Mesenchymal stem cell (in vitro differentiated cells and primary cell): ENCODE measurements around the gene RAB7B.

Experiments used
- DNase-seq: peaks from one replicate; pipeline ENCODE4 v3.0.0-alpha.2; 2013
- H2AFZ ChIP-seq: one replicate; pipeline ENCODE4 v1.6.1; 2013; ENCODE audit warnings: low read depth, mild to moderate bottlenecking, control low read depth, inconsistent platforms, low read length, moderate library complexity
- H2AK5ac ChIP-seq: 2 replicates; pipeline ENCODE4 v1.6.1; 2013; ENCODE audit warnings: low read length, moderate library complexity, mild to moderate bottlenecking, inconsistent platforms; ENCODE audit not compliant: severe bottlenecking
- H2BK120ac ChIP-seq: one replicate; pipeline ENCODE4 v1.6.1; 2013; ENCODE audit warnings: low read depth, mild to moderate bottlenecking, inconsistent platforms, low read length, moderate library complexity
- H2BK12ac ChIP-seq, 2 experiments: one replicate each; pipeline ENCODE4 v1.6.1; 2013; ENCODE audit warnings: inconsistent platforms in 2 of 2, low read length in 2 of 2, mild to moderate bottlenecking in 2 of 2, moderate library complexity in 2 of 2, control low read depth in 1 of 2
- H2BK15ac ChIP-seq: one replicate; pipeline ENCODE4 v1.6.1; 2013; ENCODE audit warnings: mild to moderate bottlenecking, low read depth, inconsistent platforms; ENCODE audit not compliant: poor library complexity, severe bottlenecking
- H2BK5ac ChIP-seq: 2 replicates; pipeline ENCODE4 v1.6.1; 2013; ENCODE audit warnings: low read depth, mild to moderate bottlenecking, low read length, control low read depth, inconsistent platforms; ENCODE audit not compliant: poor library complexity, severe bottlenecking
- H3K14ac ChIP-seq, 2 experiments: one replicate each; pipeline ENCODE4 v1.6.1; 2013; ENCODE audit warnings: inconsistent platforms in 2 of 2, low read length in 2 of 2, control low read depth in 1 of 2, mild to moderate bottlenecking in 1 of 2, moderate library complexity in 1 of 2
- H3K18ac ChIP-seq, 2 experiments: one replicate each; pipeline ENCODE4 v1.6.1; 2013; ENCODE audit warnings: inconsistent platforms in 2 of 2, low read length in 2 of 2, control low read depth in 1 of 2, low read depth in 1 of 2, mild to moderate bottlenecking in 1 of 2
- H3K23ac ChIP-seq, 2 experiments: one replicate each; pipeline ENCODE4 v1.6.1; 2013; ENCODE audit warnings: inconsistent platforms in 2 of 2, low read length in 2 of 2, mild to moderate bottlenecking in 2 of 2, moderate library complexity in 2 of 2, control low read depth in 1 of 2
- H3K27ac ChIP-seq: 2 replicates; pipeline ENCODE4 v1.5.1; 2013; ENCODE audit warnings: mild to moderate bottlenecking, moderate library complexity, low read length, control low read depth, inconsistent platforms; ENCODE audit not compliant: poor library complexity, severe bottlenecking
- H3K27me3 ChIP-seq, 2 experiments: 2 replicates each; pipeline versions ENCODE4 v1.6.1 to v1.7.0; 2013; ENCODE audit warnings: low read length in 2 of 2, mild to moderate bottlenecking in 2 of 2, moderate library complexity in 2 of 2, control low read depth in 1 of 2, inconsistent platforms in 1 of 2; ENCODE audit not compliant: control insufficient read depth in 1 of 2, insufficient read depth in 1 of 2
- H3K36me3 ChIP-seq, 2 experiments: 2 replicates each; pipeline versions ENCODE4 v1.6.1 to v1.7.0; 2013; ENCODE audit warnings: low read length in 2 of 2, control low read depth in 1 of 2, inconsistent platforms in 1 of 2, low read depth in 1 of 2, mild to moderate bottlenecking in 1 of 2; ENCODE audit not compliant: insufficient read depth in 2 of 2, control insufficient read depth in 1 of 2
- H3K4ac ChIP-seq, 2 experiments: one replicate each; pipeline ENCODE4 v1.6.1; 2013; ENCODE audit warnings: inconsistent platforms in 2 of 2, low read length in 2 of 2, mild to moderate bottlenecking in 2 of 2, moderate library complexity in 2 of 2, control low read depth in 1 of 2, low read depth in 1 of 2
- H3K4me1 ChIP-seq: 2 replicates; pipeline ENCODE4 v1.6.1; 2013; ENCODE audit warnings: low read depth, low read length, control low read depth; ENCODE audit not compliant: control insufficient read depth, insufficient read depth
- H3K4me2 ChIP-seq: 2 replicates; pipeline ENCODE4 v1.6.1; 2013; ENCODE audit warnings: low read length, mild to moderate bottlenecking, inconsistent platforms; ENCODE audit not compliant: poor library complexity, severe bottlenecking
- H3K4me3 ChIP-seq, 2 experiments: 2 replicates each; pipeline versions ENCODE4 v1.5.1 to v1.7.0; 2013; ENCODE audit warnings: low read length in 2 of 2, mild to moderate bottlenecking in 2 of 2, control low read depth in 1 of 2, low read depth in 1 of 2; ENCODE audit not compliant: insufficient read depth in 1 of 2
- H3K79me1 ChIP-seq: replicated peaks from 2 replicates; pipeline ENCODE4 v1.6.1; 2013; ENCODE audit warnings: mild to moderate bottlenecking, control low read depth, low read length, inconsistent platforms; ENCODE audit not compliant: poor library complexity, severe bottlenecking
- H3K9ac ChIP-seq: 2 replicates; pipeline ENCODE4 v1.7.0; 2013; ENCODE audit warnings: mild to moderate bottlenecking, low read length, moderate library complexity
- H3K9me3 ChIP-seq: 2 replicates; pipeline ENCODE4 v1.7.0; 2013; ENCODE audit warnings: mild to moderate bottlenecking, low read length; ENCODE audit not compliant: control insufficient read depth
- H4K8ac ChIP-seq: one replicate; pipeline ENCODE4 v1.6.1; 2013; ENCODE audit warnings: inconsistent platforms, mild to moderate bottlenecking, low read length, moderate library complexity
- H4K91ac ChIP-seq: one replicate; pipeline ENCODE4 v1.6.1; 2013; ENCODE audit warnings: mild to moderate bottlenecking, low read length, inconsistent platforms
- WGBS: methylation state at CpG from one replicate; pipeline ENCODE4 v1.1.7; 2013; ENCODE audit warnings: mixed read lengths; 5-methylcytosine and 5-hydroxymethylcytosine counted together

The RAB7B gene

GRCh38 chr1:205950826-205951549 is 52.2 kb downstream of the RAB7B start:
- H3K23ac ChIP-seq: no peak overlapping the region
- H4K91ac ChIP-seq: no peak overlapping the region
- H3K27ac ChIP-seq: no peak overlapping the region
- no peaks in the 10 kb centered on the region for H3K9me3 ChIP-seq
- H2BK12ac ChIP-seq: no peak overlapping the region
- no peak overlapping the region for H2BK15ac ChIP-seq
- no peak overlapping the region for H2AFZ ChIP-seq
- H2BK5ac ChIP-seq: no peak overlapping the region
- WGBS: 82% methylated on average over 6 of the region's 7 CpGs
- no peak overlapping the region for H3K4ac ChIP-seq
- H3K18ac ChIP-seq: no peak overlapping the region
- no peak overlapping the region for H3K9ac ChIP-seq
- H3K36me3 ChIP-seq: no peaks in the 10 kb centered on the region
- no peak overlapping the region for H3K4me3 ChIP-seq
- H2BK120ac ChIP-seq: no peak overlapping the region
- H3K14ac ChIP-seq: peak overlapping the region in 1 of 2 experiments; percentile 3
- H2AK5ac ChIP-seq: no peak overlapping the region
- H3K27me3 ChIP-seq: peaks cover 18 to 79% of the 10 kb centered on the region in 2 experiments
- H3K4me2 ChIP-seq: no peak overlapping the region
- no peaks in the 10 kb centered on the region for H3K4me1 ChIP-seq
- H3K79me1 ChIP-seq: no peaks in the 10 kb centered on the region
- no peak for DNase-seq
- no peak overlapping the region for H4K8ac ChIP-seq

- H3K4me1 ChIP-seq: no peaks in the 10 kb centered on the region
- no peak overlapping the region for H3K9ac ChIP-seq
- no peaks in the 10 kb centered on the region for H3K79me1 ChIP-seq
- peaks cover 25 to 80% of the 10 kb centered on the region in 2 experiments for H3K27me3 ChIP-seq
- peak overlapping the region in 1 of 2 experiments; percentile 36 for H3K23ac ChIP-seq
- WGBS: 84% methylated on average over 8 of the region's 8 CpGs
- no peak overlapping the region for H3K4ac ChIP-seq
- no peak overlapping the region for H3K14ac ChIP-seq
- H4K91ac ChIP-seq: no peak overlapping the region
- no peak overlapping the region for H3K4me2 ChIP-seq
- H3K36me3 ChIP-seq: no peaks in the 10 kb centered on the region
- no peak overlapping the region for H2BK15ac ChIP-seq
- no peaks in the 10 kb centered on the region for H3K9me3 ChIP-seq
- H2BK12ac ChIP-seq: no peak overlapping the region
- H4K8ac ChIP-seq: no peak overlapping the region
- no peak overlapping the region for H3K4me3 ChIP-seq
- no peak overlapping the region for H3K18ac ChIP-seq
- no peak overlapping the region for H2BK120ac ChIP-seq
- H3K27ac ChIP-seq: no peak overlapping the region
- no peak for DNase-seq
- H2AK5ac ChIP-seq: no peak overlapping the region
- no peak overlapping the region for H2AFZ ChIP-seq
- no peak overlapping the region for H2BK5ac ChIP-seq
These were observed 52.9 kb downstream of the RAB7B start for GRCh38 chr1:205950280-205950679.

GRCh38 chr1:205949753-205950152 is 53.4 kb downstream of the RAB7B start:
- DNase-seq: no peak
- H3K23ac ChIP-seq: no peak overlapping the region
- H3K79me1 ChIP-seq: no peaks in the 10 kb centered on the region
- H3K27me3 ChIP-seq: peaks cover 30 to 80% of the 10 kb centered on the region in 2 experiments
- no peak overlapping the region for H3K9ac ChIP-seq
- no peaks in the 10 kb centered on the region for H3K36me3 ChIP-seq
- no peak overlapping the region for H3K4me2 ChIP-seq
- H3K27ac ChIP-seq: no peak overlapping the region
- H3K14ac ChIP-seq: no peak overlapping the region
- no peak overlapping the region for H3K4me3 ChIP-seq
- no peaks in the 10 kb centered on the region for H3K4me1 ChIP-seq
- no peak overlapping the region for H2AFZ ChIP-seq
- 91% methylated on average over 1 of the region's 1 CpG for WGBS
- H3K18ac ChIP-seq: no peak overlapping the region
- H3K9me3 ChIP-seq: no peaks in the 10 kb centered on the region
- H4K8ac ChIP-seq: no peak overlapping the region
- no peak overlapping the region for H3K4ac ChIP-seq
- no peak overlapping the region for H2BK5ac ChIP-seq
- H2BK120ac ChIP-seq: no peak overlapping the region
- no peak overlapping the region for H2BK15ac ChIP-seq
- H2AK5ac ChIP-seq: no peak overlapping the region
- no peak overlapping the region for H4K91ac ChIP-seq
- H2BK12ac ChIP-seq: no peak overlapping the region

GRCh38 chr1:205948886-205949285 is 54.3 kb downstream of the RAB7B start:
- no peak overlapping the region for H4K8ac ChIP-seq
- H3K18ac ChIP-seq: no peak overlapping the region
- H2BK12ac ChIP-seq: no peak overlapping the region
- no peaks in the 10 kb centered on the region for H3K4me1 ChIP-seq
- H3K4me3 ChIP-seq: no peak overlapping the region
- H2BK5ac ChIP-seq: no peak overlapping the region
- H3K9me3 ChIP-seq: no peaks in the 10 kb centered on the region
- peaks cover 39 to 80% of the 10 kb centered on the region in 2 experiments for H3K27me3 ChIP-seq
- H2AK5ac ChIP-seq: no peak overlapping the region
- H2AFZ ChIP-seq: no peak overlapping the region
- no peak overlapping the region for H2BK120ac ChIP-seq
- H3K79me1 ChIP-seq: no peaks in the 10 kb centered on the region
- H3K9ac ChIP-seq: no peak overlapping the region
- no peak overlapping the region for H3K23ac ChIP-seq
- H3K27ac ChIP-seq: no peak overlapping the region
- no peaks in the 10 kb centered on the region for H3K36me3 ChIP-seq
- no peak overlapping the region for H4K91ac ChIP-seq
- H3K14ac ChIP-seq: peak overlapping the region in 1 of 2 experiments; percentile 9
- 88% methylated on average over 3 of the region's 3 CpGs for WGBS
- no peak for DNase-seq
- H2BK15ac ChIP-seq: no peak overlapping the region
- H3K4me2 ChIP-seq: no peak overlapping the region
- H3K4ac ChIP-seq: no peak overlapping the region
